Osteoblast (primary cell): ENCODE results near the gene SLC43A2. TPM values are rescaled to one million over a fixed set of nuclear protein-coding genes. Genes with fewer than 3 reads are reported as not detected.

Experiments
- DNase-seq: peaks from one replicate; pipeline ENCODE4 v3.0.0; 2011; ENCODE audit warnings: low spot score, mixed read lengths; ENCODE audit not compliant: insufficient read length; ENCODE audit errors: missing footprints
- H2AFZ ChIP-seq: 2 replicates; pipeline ENCODE4 v1.6.0; 2011; ENCODE audit warnings: mild to moderate bottlenecking, low read length
- H3K27ac ChIP-seq: 2 replicates; pipeline ENCODE4 v1.5.1; 2011; ENCODE audit warnings: mild to moderate bottlenecking, low read depth, low read length, moderate library complexity
- H3K27me3 ChIP-seq: 2 replicates; pipeline ENCODE4 v1.6.0; 2012; ENCODE audit warnings: mild to moderate bottlenecking, control low read depth, inconsistent platforms, low read length, moderate library complexity; ENCODE audit not compliant: insufficient read depth
- H3K36me3 ChIP-seq: 2 replicates; pipeline ENCODE4 v1.5.1; 2011; ENCODE audit warnings: mild to moderate bottlenecking, low read length, control low read depth, moderate library complexity; ENCODE audit not compliant: insufficient read depth
- H3K4me1 ChIP-seq: 2 replicates; pipeline ENCODE4 v1.5.1; 2011; ENCODE audit warnings: mild to moderate bottlenecking, low read length, control low read depth, moderate library complexity; ENCODE audit not compliant: insufficient read depth
- H3K4me2 ChIP-seq: 2 replicates; pipeline ENCODE4 v1.6.0; 2011; ENCODE audit warnings: mild to moderate bottlenecking, low read length; ENCODE audit not compliant: insufficient read depth
- H3K4me3 ChIP-seq: fragments of 200-600 bp; sonication (generic); 3 replicates; pipeline ENCODE4 v1.5.1; 2012; ENCODE audit warnings: mild to moderate bottlenecking, low read length, inconsistent platforms; ENCODE audit not compliant: insufficient read depth
- H3K79me2 ChIP-seq: 2 replicates; pipeline ENCODE4 v1.6.0; 2012; ENCODE audit warnings: mild to moderate bottlenecking, low read length, control low read depth, inconsistent platforms; ENCODE audit not compliant: insufficient read depth
- H3K9me3 ChIP-seq: 2 replicates; pipeline ENCODE4 v1.5.1; 2011; ENCODE audit warnings: low read depth, low read length, control low read depth
- H4K20me1 ChIP-seq: 2 replicates; pipeline ENCODE4 v1.6.0; 2012; ENCODE audit warnings: mild to moderate bottlenecking, low read length, control low read depth; ENCODE audit not compliant: insufficient read depth
- CTCF ChIP-seq: IDR thresholded peaks from 2 replicates; pipeline ENCODE4 v1.5.1; 2011; ENCODE audit warnings: mild to moderate bottlenecking, low read depth, low read length, moderate library complexity; ENCODE audit errors: extremely low read depth
- total RNA-seq: library from RNA; depleted of rRNA; stranded (reverse); fragments of >200 nt; gene quantifications from 2 replicates; pipeline ENCODE4 v1.2.3, GENCODE V29; 2012

SLC43A2 gene
- total RNA-seq, 1 donor = 5.4 TPM

GRCh38 chr17:1597861-1598342 is 30.7 kb downstream of the SLC43A2 start:
- Histone ChIP-seq H4K20me1 (no peaks in the 10 kb centered on the region), H3K36me3 (no peaks in the 10 kb centered on the region), H2AFZ (no peak overlapping the region), H3K4me2 (no peak overlapping the region), H3K27me3 (no peaks in the 10 kb centered on the region), H3K9me3 (no peaks in the 10 kb centered on the region), H3K4me1 (no peaks in the 10 kb centered on the region), H3K79me2 (no peaks in the 10 kb centered on the region), H3K4me3 (no peak overlapping the region), H3K27ac (no peak overlapping the region)
- no peak for DNase-seq
- TF ChIP-seq CTCF = no peak

- no peaks in the 10 kb centered on the region for H3K36me3 ChIP-seq
- H3K4me3 ChIP-seq = no peak overlapping the region
- no peak overlapping the region for H2AFZ ChIP-seq
- no peaks in the 10 kb centered on the region for H3K79me2 ChIP-seq
- no peak for TF ChIP-seq CTCF
- peaks cover 15% of the 10 kb centered on the region for H3K4me1 ChIP-seq
- H3K4me2 ChIP-seq = no peak overlapping the region
- H3K27ac ChIP-seq = no peak overlapping the region
- H3K27me3 ChIP-seq = no peaks in the 10 kb centered on the region
- peaks cover 4% of the 10 kb centered on the region for H4K20me1 ChIP-seq
- no peaks in the 10 kb centered on the region for H3K9me3 ChIP-seq
- DNase-seq = no peak
Measured at GRCh38 chr17:1593630-1593931, 35.1 kb downstream of the SLC43A2 start.

GRCh38 chr17:1592751-1593629 is 35.6 kb downstream of the SLC43A2 start:
- H3K9me3 ChIP-seq = no peaks in the 10 kb centered on the region
- peak; percentile 48 for DNase-seq
- H3K79me2 ChIP-seq = no peaks in the 10 kb centered on the region
- TF ChIP-seq CTCF = no peak
- peaks cover 15% of the 10 kb centered on the region for H3K4me1 ChIP-seq
- no peak overlapping the region for H3K4me3 ChIP-seq
- H3K4me2 ChIP-seq = no peak overlapping the region
- H3K36me3 ChIP-seq = no peaks in the 10 kb centered on the region
- H3K27me3 ChIP-seq = no peaks in the 10 kb centered on the region
- H3K27ac ChIP-seq = no peak overlapping the region
- no peak overlapping the region for H2AFZ ChIP-seq
- peaks cover 4% of the 10 kb centered on the region for H4K20me1 ChIP-seq

- H3K4me1 ChIP-seq = peaks cover 15% of the 10 kb centered on the region
- TF ChIP-seq CTCF = no peak
- H3K4me3 ChIP-seq = no peak overlapping the region
- no peak overlapping the region for H3K27ac ChIP-seq
- no peaks in the 10 kb centered on the region for H3K79me2 ChIP-seq
- no peak overlapping the region for H3K4me2 ChIP-seq
- DNase-seq = no peak
- peaks cover 4% of the 10 kb centered on the region for H4K20me1 ChIP-seq
- H3K27me3 ChIP-seq = no peaks in the 10 kb centered on the region
- H2AFZ ChIP-seq = no peak overlapping the region
- H3K9me3 ChIP-seq = no peaks in the 10 kb centered on the region
- peaks cover 4% of the 10 kb centered on the region for H3K36me3 ChIP-seq
Measured at GRCh38 chr17:1591474-1592090, 37.1 kb downstream of the SLC43A2 start.
